GM18508 (cell line): ENCODE data around the gene USP49.

Experiments
- ATAC-seq: cut with Tn5 transposase; IDR thresholded peaks from one replicate; pipeline ENCODE4 v1.9.1; 2021; ENCODE audit warnings: moderate number of reproducible peaks; ENCODE audit not compliant: insufficient read depth, unreplicated experiment

Gene USP49

DNA sequence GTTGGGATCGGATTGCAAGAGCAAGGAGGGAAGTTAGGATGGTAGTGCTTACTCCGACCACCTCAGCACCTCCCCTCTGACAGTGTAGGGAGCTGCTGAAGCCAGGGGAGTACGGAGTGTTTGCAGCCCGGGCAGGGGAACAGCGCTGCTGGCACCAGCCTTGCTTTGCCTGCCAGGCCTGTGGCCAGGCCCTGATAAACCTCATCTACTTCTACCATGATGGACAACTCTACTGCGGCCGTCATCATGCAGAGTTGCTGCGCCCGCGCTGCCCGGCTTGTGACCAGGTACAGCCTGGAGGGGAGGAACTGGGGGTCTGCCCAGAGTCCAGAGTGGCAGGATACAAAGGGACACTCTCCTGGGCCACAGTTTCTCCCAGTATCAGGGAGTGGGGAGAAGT is 109.9 kb downstream of the USP49 start:
- ATAC-seq: no peak

DNA sequence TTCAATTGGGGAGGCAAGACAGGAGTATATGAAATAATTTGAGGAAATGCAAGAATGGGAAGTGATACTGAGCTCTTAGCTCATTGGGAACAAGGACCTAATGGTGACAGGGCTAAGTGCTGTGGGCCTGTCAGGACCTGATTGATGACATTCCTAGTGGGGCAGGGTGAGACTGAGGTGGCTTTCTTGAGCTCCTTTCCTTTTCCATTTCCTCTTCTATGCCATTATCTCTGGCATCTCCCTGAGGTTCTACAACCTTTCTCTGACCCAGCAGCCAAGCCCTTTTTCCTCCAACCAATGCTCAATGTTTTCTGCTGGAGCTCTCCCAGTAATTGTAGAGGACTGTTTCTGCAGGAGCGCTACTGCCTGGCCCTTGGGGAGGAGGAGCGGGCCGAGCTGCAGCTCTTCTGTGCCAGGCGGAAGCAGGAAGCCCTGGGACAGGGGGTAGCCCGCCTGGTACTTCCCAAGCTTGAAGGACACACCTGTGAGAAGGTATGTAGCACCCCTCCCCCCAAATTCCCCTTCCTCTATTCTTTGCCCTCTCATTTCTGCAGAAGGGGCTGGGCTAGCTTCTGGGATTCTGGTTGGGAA is 110.5 kb downstream of the USP49 start:
- no peak for ATAC-seq

GRCh38 chr6:41783106-41783780 is 111.9 kb downstream of the USP49 start:
- ATAC-seq: no peak

- no peak for ATAC-seq
Measured at GRCh38 chr6:41781366-41781730, 113.8 kb downstream of the USP49 start.

DNA sequence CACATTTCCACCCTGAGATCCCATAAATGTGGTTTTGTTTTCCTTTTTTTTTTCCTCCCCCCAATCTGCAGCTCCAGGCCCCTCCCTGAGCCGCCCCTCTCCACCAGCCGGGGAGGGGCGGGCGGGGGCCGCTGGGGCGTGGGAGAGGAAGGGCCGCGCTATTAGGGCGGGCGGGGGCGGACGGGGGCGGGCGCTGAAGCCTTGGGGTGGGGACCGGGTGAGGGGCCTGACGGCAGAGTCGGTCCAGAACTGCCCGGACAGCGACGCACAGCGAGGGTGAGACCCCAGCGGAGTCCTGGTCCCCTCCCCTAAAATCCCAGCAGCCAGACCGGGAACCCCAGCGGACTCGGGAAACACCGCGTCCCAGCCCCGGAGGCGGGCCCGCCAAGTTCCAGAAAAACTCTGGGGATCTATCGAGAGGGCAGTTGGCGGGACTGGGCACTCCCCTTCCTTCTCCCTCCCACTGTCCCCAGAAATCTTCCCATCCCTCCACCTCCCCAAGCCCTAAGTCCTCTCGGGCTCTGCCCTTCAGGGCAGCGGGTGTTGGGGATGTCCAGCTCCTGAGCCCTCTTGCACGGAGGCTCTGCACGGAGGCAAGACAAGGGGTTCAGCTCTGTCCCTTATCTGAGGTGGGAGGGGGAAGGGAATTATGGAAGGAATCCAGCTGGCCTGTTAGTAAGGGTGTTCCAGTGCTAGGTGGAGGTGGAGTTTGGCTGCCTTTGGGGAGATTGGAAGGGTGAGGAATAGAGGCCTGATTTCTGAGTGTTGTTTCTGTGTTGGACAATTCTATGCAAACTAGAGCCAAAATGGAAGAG is 114.4 kb downstream of the USP49 start, which contains the start of gene PRICKLE4:
Gene PRICKLE4, plus strand, starts transcription at position 232 of the 815 bp plus-strand sequence. CDS start 2,692 bp downstream, outside the sequence.
- no peak for ATAC-seq

DNA sequence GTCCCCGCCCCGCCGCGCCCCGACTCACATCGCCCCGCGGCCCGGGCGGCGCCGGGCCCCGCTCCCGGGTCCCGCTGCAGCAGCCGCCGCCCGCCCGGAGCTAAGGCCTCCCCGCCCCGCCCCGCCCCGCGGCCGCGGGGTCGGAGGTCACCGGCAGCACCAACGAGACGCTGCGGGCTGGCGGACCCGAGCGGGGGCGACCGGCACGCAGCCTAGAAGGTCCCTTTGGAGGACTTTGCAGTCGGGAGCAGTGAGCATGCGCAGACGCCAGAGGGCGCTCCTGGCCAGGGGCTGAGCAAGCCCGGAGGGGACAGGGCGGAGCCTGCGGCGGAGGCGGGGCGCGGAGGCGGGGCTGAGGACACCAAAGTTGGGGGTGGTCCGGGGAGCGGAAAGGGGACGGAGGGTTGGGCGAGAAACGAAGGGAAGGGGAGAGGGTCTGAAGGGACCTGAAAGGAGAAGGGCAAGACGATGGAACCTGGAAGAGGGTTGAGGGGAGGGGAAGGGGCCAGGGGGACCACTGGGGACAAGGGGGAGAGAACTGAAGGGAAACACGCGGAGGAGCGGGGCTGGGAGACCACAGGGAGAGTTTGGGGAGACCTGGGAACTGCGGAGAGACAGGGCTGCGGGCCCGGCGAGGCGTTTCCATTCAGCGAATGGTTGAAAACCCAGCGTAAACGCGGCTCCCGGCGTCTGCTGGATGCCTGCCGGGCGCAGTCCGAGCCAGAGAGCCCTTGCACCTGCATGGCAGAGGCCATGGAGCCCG is 115.2 kb downstream of the USP49 start, which contains the start of gene FRS3:
Gene FRS3, minus strand, starts transcription at position 113 of the 763 bp plus-strand sequence. CDS start 2,913 bp downstream, outside the sequence.
- ATAC-seq: peak; percentile 81

DNA sequence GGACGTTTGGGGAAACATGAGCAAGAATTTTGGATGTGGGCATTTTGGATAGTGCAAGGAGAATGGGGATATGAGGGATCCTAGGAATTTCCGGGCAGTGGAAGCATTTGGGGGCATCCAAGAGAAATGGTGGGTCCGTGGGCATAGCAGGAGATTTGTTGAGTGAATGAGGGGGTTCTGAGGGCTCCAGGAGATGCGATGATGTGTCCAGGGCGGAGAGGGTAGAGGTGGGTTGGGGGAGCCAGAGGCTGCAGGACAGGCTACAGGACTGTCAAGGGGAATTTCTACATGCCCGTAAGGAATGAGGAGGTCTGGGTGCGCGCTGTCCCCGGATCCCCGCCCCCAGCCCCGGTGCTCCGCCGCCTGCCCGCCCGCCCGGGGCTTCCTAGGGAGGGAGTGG is 115.8 kb downstream of the USP49 start:
- ATAC-seq: no peak

GRCh38 chr6:41778895-41779294 is 116.3 kb downstream of the USP49 start:
- ATAC-seq: no peak

DNA sequence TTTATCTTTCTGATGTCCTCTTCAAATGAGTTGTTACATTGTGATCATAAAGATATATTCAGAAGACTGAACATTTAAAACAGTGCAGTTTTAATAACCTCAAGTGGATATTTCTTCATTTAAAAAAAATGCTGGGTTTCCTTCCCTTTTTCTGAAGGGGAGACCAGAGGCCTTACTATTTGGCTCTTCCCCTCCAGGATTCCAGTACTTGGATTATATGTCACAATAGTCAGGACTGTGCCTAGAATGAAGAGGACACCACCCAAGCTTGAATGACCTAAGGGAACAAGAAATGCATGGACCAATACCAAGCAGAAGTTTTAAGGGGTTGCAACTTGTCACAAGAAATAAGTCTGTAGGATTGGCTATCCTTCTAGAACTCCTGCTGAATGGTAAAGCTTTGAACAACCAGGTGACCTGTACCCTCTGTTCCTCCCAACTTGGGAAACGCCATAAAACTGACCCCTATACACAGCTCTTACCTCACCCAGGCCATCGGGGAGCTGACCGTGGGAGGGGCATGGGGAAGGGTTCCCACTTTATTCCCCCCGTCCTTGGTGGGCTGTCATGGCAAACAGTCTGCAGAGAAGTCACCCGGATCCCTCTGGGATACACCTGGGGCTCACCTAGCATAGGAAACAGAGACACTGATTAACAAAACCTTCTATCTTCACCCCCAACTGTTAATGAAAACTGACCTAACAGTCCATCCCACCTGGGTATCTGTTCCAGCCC is 117.5 kb downstream of the USP49 start:
- ATAC-seq: no peak

DNA sequence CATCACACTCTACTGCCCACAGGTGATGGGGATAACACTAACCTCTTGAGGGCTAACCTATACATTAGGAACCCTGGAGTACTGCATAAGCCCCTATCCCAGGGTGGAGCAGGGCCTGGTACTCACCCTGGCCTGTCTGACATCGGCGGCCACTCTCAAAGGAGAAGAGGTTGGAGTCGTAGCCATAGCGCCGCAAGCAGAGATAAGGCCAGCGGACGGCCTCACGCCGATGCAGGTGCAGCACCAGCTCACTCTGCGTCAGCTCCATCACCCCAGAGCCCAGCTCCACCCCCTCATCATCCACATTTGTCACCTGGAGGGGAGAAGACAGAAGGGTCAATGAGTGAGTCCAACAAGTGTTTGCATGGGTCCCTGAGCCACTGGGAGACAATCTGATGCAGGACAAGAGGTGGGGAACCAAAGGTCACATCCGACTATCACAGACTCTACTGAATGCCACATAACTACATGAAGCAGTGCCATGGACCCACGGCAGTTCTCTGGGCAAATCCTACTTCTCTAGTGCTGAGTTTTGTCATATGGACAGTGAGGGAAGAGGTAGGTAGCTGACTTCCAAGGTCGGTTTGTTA is 119.8 kb downstream of the USP49 start:
- no peak for ATAC-seq

DNA sequence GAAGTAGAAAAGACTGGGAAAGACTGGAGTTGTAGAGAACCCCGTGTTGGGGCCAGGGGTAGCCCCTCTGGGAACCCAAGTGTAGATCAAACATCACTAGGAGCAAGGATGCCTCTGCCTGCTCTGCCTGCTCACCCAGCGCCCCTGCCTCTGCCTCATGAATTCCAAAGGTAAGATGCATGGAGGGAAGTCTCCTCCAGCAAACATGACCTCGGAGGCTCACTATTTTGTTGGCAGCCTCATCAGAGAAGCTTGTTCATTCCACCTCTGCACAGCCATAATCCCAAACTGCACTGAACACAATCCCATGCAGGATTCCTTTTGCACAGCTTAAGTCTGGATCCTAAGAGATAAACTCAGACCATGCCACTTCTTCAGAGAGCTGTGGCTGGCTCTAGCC is 120.3 kb downstream of the USP49 start:
- no peak for ATAC-seq

- no peak for ATAC-seq
Measured at GRCh38 chr6:41771058-41771983, 123.9 kb downstream of the USP49 start.

GRCh38 chr6:41770381-41771057 is 124.7 kb downstream of the USP49 start:
- ATAC-seq: no peak

DNA sequence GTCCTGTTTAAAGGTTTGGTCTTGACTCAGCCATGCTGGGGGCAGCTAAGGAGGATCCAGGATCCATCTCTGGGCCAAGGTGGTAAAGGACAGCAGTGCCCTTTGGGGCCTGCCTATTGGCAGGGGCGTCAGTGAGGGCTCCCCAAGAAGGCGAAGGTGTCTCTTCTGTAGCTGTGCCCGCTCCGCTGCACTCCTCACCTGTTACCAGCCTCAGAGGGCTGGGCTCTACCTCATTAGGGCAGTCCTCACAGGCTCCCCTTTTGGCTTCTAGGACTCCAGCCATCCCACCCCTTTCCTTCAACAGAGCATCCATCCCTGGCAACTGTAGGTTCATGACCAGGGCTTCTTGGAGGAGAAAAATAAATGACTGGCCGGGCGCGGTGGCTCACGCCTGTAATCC is 125.8 kb downstream of the USP49 start:
- no peak for ATAC-seq

DNA sequence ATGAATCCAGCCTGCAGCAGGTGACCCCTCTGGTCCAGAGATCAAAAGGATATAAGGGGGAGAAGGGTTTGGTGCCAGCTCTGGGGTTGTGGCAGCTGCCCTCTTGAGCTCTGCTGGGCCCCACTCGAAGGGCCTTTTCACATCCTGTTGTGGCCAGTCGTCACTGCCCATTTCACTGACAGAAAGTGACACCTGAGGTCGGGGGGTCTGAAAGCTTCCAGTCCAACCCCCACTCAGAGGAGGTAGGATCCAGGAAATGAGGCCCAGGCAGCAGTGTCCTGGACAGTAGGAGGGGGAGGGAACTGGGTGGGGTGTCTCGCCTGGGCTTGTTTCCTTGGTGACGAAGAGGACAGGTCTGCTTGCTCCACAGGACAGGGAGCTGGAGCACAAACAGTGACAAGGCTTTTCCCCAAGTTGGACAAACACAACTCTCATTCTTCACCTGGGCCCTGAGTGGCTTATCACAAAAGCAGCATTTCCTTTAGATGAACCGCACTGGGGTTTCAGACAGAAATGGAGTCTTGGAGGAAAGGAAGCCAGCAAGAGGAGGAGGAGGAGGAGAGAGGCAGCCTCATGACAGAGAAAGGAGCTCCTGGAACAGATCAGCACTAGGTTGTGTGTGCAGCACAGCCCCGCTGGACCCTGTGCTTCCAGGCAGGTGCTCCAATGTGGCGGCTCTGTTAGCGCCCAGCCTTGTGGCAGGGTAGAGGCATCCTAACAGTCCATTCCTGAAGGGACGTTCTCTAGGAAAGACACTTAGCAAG is 126.4 kb downstream of the USP49 start:
- no peak for ATAC-seq

DNA sequence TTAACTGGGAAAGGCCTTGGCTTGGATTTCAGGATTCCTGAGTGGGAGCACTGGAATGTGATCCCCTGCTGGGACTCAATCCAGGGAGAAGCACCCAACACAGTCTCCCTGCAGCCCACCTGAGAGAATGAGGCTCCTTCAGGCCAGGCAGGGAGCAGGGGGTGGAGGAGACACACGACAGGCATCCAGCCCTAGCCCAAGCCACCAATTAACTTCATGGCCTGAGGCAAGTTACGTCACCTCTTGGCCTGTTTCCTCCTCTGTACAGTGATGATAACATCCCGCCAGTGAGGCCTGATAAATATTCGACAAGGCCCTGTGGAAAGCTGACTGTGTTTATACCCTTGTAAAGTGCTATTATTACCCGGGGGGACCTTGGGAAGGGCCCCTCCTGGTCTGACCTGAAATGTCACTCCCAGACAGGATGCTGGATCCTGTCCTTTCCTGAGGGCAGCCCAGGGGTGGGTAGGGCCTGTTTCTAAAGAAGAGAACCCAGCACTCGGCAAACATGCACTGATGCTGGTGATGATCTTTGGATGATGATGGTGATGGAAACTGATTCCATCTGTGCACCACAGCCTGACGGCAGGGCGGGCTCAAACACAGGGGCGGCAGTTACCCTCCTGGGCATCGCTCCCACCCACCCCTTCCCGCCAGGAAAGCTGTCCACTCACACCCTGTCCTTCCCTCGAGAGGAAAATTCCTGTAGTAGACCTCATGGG is 127.9 kb downstream of the USP49 start:
- ATAC-seq: no peak
